HPDE6-E6E7 (cell line): Measurements from ENCODE around the gene HOXD13.
A peak's percentile ranks its signal among the peaks of the same experiment; 100 is the strongest.

Experiments
- DNase-seq: peaks from one replicate; pipeline ENCODE4 v3.0.0; 2011; ENCODE audit warnings: missing footprints; ENCODE audit errors: extremely low spot score

The HOXD13 gene

DNA sequence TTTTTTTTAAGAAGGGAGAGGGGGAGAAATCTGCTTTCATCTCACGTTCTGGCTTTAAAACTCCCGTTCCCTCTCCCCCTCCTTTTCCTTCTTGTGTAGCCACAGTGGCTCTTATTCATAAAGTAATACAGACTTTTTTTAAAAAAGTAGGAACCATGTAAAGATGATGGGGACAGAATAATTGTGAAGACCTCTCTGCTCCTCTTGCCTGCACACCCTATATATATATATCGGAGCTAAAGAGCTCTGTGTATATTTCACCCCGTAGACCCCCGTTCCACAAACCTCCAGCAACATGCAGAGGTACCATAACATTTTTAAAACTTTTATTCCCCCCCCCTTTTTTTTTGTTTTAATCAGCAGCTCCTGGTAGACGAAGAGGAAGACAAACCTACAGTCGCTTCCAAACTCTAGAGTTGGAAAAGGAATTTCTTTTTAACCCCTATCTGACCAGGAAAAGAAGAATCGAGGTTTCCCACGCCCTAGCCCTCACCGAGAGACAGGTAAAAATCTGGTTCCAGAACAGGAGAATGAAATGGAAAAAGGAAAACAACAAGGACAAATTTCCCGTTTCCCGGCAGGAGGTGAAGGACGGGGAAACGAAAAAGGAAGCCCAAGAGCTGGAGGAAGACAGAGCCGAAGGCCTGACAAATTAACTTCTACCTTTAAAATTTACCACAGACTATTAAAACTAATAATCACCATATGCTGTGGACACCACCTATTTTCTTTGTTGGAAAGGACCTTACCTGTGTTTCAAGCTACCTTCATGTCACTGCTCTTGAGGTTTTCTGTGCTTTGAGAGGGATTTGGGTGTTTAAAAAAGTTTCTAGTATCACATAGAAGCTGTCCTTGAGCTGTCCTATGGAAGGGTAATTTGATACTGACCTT, 38.7 kb downstream of the HOXD13 start:
- DNase-seq = no peak

DNA sequence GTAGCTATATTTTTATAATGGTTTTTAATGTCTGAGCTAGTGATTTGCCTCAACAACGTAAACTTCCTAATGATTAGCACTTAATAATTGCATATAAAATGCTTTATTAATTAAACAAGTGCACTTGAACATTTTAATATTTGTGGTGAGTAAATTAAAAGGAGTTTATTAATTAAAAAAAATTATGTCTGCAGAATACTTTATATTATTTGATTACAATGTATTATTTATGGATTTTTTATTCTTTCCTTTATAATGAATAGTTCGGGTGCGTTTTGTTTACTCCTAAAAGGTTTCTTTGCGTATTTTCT, 39.3 kb downstream of the HOXD13 start:
- DNase-seq = no peak

DNA sequence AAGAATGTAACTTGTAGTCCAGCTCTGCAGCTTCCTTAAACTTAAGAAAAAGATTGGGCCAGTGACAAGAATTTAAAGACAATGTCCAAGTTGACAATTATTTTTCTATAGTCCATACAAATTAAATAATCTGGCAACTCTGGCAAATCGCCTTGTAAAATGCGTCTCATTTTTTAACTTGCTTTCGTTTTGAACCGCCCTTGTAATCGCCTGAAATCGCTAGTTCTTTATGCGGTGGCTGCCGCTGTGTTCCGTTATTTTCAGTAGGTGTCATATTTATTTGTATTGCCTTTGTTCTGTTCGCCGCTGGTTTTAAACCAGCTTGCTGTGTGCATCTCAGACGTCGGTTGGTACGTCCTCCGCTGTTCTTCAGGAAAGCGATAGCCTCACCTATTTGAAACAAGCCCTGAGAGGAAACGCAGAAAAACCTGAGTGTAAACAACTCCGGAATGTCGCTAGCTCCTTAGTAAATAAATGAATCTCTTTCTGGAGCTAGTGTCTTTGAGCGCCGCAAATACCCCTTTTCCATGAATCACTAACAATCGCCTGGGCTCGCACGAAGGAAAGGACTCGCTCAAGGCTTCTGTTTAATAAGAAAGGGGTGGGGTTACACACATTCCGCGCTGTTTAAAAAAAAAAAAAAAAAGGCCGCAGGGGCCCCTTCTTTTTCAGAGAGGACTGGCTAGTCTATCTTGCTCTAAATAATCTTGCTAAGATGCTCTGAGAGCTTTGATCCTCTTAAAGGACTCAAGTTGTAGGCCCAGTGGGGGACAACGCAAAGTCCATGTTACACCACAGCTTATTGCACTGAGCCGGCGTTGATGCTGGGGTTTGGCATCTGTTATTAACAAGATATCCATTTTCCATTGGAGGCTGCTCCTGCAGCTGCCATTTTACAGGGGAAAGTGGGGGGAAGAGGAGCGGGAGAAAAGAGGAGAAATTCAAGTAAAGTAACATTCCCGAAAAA, 40.0 kb downstream of the HOXD13 start:
- DNase-seq = no peak

DNA sequence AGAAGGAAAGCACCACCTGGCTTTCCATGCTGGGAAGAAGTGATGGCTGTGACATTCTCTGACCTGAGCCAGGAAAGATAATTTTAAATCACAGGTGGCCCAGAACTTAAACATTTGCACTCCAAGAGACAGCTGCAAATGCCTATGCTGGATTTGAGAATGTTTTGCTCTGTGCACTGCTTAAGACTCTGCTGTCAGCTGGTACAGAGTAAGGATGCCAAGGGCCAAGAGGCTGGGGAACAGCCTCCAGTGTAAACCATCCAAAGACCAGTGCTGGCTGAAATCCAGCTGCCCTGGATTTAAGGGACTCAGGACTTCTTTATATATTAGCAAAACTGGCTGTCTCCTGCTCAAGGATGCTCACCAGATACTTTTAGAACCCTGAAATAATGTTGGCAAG, 40.9 kb downstream of the HOXD13 start:
- DNase-seq = no peak

- DNase-seq = no peak
Measured at GRCh38 chr2:176134035-176134434, 41.5 kb downstream of the HOXD13 start.

- DNase-seq = no peak
Measured at GRCh38 chr2:176135035-176135440, 42.5 kb downstream of the HOXD13 start.

GRCh38 chr2:176136374-176137251, 44.1 kb downstream of the HOXD13 start:
- DNase-seq = no peak

- no peak for DNase-seq
Measured at GRCh38 chr2:176137252-176137580, 44.7 kb downstream of the HOXD13 start.

GRCh38 chr2:176137906-176138305, 45.4 kb downstream of the HOXD13 start:
- DNase-seq = no peak

GRCh38 chr2:176138526-176138922, 46.0 kb downstream of the HOXD13 start:
- DNase-seq = no peak

DNA sequence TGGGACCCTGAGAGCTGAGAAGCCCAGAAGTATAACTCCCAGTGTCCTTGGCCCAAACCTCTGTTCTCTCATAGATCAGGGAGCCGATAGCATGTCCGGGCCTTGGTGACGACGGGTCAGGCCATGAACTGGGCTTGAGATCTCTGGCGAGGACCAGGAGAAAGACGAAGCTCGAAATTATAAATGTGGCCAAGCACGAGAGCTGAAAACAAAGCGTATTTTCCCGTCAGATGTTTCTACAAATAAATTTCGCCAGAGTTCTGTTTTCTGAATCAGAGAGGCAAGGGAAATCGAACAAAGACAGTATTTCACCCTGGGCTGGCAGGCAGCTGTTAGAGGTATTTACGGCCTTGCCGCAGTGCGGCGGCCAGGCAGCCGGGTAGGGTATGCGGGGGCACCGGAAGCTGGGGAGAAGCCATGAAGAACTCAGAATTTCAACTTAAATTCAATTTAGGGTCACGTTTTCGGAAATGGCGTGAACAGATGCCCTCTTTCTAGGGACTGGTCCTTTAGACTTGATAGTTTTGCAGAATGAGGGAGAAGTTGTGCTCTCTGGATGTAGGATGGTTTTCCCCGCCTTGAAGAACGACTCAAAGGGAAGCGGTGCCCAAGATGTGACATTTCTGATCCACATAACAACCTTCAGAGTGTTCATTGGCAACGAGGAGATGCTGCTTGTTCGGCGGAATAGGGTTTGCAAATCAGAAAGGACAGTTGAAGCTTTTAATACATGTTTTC, 46.6 kb downstream of the HOXD13 start:
- DNase-seq = no peak

DNA sequence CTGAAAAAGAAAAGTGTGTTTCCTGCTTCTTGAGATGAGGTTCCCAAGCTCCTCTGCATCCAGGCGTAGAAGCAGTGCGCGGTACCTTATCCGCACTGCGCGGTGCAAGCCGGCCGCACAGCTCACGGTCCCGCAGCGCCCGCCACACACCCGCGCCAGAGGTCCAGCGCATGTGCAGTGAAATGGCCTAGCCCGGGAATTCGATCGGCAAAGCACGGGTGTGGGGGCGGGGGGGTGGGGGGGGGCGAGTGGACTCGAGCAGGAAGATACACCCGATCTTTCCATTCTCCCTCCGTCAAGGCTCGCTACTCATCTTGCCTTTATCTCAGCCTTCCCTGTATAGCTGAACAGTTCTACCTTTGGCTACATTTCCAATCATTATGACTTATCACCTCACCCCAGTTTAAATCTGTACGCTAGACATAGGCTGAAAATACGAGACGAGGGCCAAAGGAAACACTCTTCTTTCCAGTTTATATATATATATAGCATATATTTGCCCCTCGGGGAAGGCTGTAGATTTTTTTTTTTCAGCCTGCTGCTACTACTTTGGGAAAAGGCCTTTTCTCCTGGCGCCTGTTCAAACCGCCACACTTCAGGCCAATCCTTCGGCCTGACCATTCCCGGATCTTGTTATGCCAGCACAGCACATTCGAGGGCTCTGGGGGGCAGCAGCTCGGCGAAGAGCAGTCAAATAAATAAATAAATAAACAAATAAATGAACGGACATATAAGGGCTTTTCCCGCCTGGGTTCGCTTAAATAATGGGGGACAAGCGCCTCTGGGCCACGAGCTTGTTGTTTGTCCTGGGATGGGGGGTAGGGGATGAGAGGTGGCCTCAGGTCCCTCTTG, 47.4 kb downstream of the HOXD13 start:
- DNase-seq = no peak

GRCh38 chr2:176140513-176141317, 48.2 kb downstream of the HOXD13 start:
- peak; percentile 82 for DNase-seq

GRCh38 chr2:176142281-176142680, 49.8 kb downstream of the HOXD13 start:
- DNase-seq = no peak
